CD4-positive, alpha-beta T cell treated with Interleukin-1 beta for 1 hour (primary cell): ENCODE results near the gene SH2B3.
"Not testable (repeated sequence)": the region's sequence is repeated elsewhere in the genome, so short reads cannot be mapped to it uniquely, and the experiment has no call there.

Experiments used
- DNase-seq, 2 donors: peaks; one replicate each; pipeline ENCODE4 v3.0.0-alpha.2; 2020 to 2022

Gene SH2B3

DNA sequence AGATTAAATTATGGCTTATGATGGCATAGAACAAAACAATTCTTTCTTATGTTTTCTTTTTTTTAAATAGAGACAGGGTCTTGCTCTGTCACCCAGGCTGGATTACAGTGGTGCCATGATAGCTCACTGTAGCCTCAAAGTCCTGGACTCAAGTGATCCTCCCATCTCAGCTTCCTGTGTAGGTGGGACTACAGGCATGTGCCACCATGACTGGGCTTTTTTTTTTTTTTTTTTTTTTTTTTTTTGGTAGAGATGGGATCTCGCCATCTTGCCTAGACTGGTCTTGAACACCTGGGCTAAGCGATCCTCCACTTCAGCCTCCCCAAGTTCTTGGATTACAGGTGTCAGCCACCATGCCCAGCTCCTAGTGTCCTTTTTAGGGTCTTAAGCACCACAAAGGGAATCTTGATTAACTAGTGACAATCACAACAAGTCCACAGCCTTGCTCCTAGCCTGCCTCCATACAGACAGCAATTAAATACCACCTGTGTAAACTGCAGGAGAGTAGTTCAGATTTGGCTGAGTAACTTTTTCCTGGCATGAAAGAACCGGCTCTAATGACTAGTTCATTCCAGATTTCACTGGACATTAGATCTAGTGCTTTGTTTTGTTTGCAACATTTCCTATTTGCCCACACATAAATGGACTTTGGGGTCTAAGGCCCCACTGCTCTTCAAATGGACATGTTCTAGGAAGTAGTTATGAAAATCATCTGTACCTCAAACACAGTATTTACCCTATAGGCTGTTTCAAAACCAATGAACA is 61.6 kb downstream of the SH2B3 start:
- DNase-seq, result no peak

DNA sequence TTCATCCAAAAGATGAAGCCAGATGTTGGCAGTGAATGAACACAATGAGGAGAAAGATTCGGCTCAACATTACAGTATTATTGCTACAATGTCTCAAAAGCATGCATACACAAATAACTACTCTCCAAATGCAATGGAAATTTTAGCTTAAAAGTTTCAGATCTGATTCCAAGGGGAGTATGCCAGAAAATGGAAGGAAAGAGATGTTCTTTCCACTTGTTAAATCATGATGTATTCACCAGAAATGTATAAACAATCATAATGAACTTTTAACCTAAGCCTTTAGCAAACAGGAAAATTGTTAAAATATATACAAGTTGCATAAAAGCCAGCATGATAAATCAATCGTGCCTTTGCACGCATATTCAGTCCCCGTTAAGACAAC is 62.1 kb downstream of the SH2B3 start:
- no peak for DNase-seq

DNA sequence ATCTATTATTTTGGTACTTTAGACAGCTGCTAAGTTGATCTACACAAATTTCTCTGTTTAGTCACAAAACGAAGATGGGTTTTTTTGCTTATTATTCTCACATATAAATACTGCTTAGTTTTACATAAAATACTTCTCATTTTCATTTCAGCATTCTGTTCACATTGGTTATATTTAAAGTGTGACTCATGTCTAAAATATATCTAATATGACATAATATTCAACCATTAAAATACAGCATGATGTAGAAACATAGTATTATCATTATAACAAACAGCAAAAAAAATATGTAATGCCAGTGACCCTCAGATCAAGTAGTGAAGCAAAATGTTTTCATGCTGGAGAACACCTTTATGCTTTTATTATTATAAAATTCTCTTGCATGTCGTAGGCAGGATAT is 63.7 kb downstream of the SH2B3 start:
- DNase-seq, result no peak

DNA sequence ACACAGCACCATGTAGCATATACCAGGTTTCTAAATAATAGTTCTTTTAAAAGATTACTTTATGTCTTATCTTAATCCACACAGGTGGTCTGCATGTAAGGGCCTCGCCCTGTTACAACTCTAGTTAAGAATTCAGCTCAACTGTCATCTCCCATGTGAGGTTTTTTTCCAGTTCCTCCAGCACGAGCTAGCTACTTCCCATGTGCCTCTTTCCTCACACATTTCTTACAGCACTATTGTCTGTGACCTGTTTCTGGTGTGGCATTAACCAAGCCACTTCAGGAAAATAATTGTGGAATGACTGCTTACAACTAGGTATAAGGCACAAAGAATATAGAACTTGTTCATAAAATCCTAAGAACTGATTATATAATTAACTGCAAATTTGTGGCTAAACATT is 65.5 kb downstream of the SH2B3 start:
- no peak for DNase-seq

DNA sequence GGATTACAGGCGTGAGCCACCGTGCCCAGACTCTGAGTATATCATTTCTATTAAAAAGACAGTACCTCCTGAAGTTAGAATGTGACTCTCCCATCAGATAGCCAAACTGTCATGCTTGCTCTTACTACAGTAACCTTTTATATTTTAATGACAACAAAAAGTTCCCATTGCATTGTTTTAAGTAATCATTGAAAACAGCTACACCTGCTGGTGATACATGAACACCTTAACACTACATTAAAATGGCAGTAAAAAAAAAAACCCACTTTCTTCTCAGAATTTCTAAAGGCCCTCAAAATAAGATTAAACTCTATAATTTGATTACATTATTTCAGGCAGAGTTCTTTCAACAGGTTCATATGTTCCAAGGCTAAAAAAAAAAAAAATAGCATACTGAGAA is 76.7 kb downstream of the SH2B3 start:
- DNase-seq, result peak in 1 of 2 donors; percentile 3

DNA sequence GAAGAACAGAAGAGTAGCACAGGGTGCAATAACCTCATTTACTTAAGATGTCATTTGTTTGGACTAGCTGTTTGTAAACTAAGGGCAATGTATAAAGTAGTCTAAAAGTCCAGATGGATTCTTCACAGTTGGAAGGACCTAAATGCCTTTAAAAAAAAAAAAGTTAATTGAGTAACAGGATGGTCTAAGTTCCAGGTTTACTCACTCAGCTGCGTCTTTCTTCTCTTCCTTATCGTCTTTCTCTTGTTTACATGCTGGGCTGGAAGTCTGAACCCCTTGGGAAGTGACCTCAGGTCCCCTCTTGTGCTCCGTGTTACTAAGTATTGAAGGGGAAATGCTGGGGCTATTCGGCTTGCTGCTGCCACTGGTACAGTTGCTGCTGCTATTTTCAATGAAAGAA is 82.5 kb downstream of the SH2B3 start:
- DNase-seq, result no peak

DNA sequence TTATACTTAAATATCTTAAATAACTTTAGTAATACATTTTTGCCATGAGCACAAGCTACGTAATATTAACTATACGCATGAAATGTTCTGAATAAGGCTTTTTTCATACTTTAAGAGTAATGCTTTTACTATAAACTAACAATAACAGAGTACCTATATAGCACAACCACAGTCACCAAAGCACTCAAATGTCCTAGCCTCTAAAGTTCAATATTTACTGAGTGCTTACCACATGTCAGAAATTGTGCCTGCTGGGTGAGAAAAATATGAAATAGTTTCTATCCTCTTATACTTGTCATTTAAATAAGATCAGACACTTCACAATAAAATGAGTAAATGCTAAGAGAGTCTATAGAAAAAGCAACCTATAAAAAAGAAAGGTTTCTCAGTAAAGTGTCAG is 83.1 kb downstream of the SH2B3 start:
- no peak for DNase-seq

DNA sequence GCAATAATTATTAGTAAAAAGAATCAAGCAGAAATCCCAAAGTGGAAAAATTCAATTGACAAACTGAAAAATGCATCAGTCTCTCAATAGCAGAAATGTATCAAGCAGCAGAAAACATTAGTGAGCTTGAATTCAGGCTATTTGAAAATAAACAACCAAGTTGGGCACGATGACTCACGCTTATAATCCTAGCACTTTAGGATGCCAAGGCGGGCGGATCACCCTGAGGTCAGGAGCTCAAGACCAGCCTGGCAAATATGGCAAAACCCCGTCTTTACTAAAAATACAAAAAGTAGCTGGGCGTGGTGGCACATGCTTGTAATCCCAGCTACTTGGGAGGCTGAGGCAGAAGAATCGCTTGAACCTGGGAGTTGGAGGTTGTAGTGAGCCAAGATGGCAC is 87.3 kb downstream of the SH2B3 start:
- DNase-seq, result not testable (repeated sequence)

DNA sequence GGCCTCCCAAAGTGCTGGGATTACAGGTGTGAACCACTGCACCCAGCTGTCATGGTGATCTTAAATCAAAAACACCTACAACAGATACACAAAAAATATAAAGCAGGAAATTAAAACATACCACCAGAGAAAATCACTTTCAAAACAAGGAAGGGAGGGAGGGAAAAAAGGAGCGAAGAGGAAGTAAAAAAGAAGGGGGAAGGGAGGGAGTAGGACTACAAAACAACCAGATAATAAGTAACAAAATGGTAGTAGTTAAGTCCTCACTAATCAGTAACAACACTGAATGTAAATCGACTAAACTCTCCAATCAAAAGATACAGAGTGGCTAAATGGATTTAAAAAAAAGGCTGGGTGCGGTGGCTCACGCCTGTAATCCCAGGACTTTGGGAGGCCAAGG is 89.0 kb downstream of the SH2B3 start:
- no peak for DNase-seq
